HG02642 (cell line): ENCODE results near the gene CENPP.

Source experiments
- ATAC-seq: cut with Tn5 transposase; IDR thresholded peaks from one replicate; pipeline ENCODE4 v1.9.1; 2021; ENCODE audit warnings: mild to moderate bottlenecking; ENCODE audit not compliant: unreplicated experiment, poor library complexity

The CENPP gene

GRCh38 chr9:92312887-92313623, 12.7 kb upstream of the CENPP start:
- no peak for ATAC-seq

- no peak for ATAC-seq
These were observed 12.1 kb upstream of the CENPP start for GRCh38 chr9:92313624-92314012.

- ATAC-seq = no peak
These were observed 10.3 kb upstream of the CENPP start for GRCh38 chr9:92315456-92315855.

- no peak for ATAC-seq
These were observed 1.3 kb upstream of the CENPP start for GRCh38 chr9:92324431-92324830.

GRCh38 chr9:92324889-92325268, 874 bp upstream of the CENPP start:
- ATAC-seq = peak; percentile 18

- ATAC-seq = no peak
These were observed 293 bp downstream of the CENPP start for GRCh38 chr9:92325991-92326500.

- no peak for ATAC-seq
These were observed 1.6 kb downstream of the CENPP start for GRCh38 chr9:92327283-92327850.

GRCh38 chr9:92328225-92328624, 2.5 kb downstream of the CENPP start:
- ATAC-seq = no peak

GRCh38 chr9:92332577-92333281, 7.0 kb downstream of the CENPP start:
- no peak for ATAC-seq

- no peak for ATAC-seq
These were observed 7.5 kb downstream of the CENPP start for GRCh38 chr9:92333282-92333634.

- no peak for ATAC-seq
These were observed 15.8 kb downstream of the CENPP start for GRCh38 chr9:92341578-92341977.

GRCh38 chr9:92342825-92343488, 17.2 kb downstream of the CENPP start:
- no peak for ATAC-seq

- ATAC-seq = no peak
These were observed 19.8 kb downstream of the CENPP start for GRCh38 chr9:92345582-92345981.

GRCh38 chr9:92349771-92350739, 24.3 kb downstream of the CENPP start:
- no peak for ATAC-seq

- no peak for ATAC-seq
These were observed 25.0 kb downstream of the CENPP start for GRCh38 chr9:92350740-92351133.

- ATAC-seq = no peak
These were observed 27.3 kb downstream of the CENPP start for GRCh38 chr9:92353051-92353450.

GRCh38 chr9:92359394-92359995, 33.7 kb downstream of the CENPP start:
- no peak for ATAC-seq

GRCh38 chr9:92360083-92360482, 34.3 kb downstream of the CENPP start:
- no peak for ATAC-seq

GRCh38 chr9:92369075-92369474, 43.3 kb downstream of the CENPP start:
- no peak for ATAC-seq
